Renal cortical epithelial cell (primary cell): Measurements from ENCODE around the gene BTD. TPM values are rescaled to one million over a fixed set of nuclear protein-coding genes. Genes with fewer than 3 reads are reported as not detected.
"Not testable (repeated sequence)": the region's sequence is repeated elsewhere in the genome, so short reads cannot be mapped to it uniquely, and the experiment has no call there.

Experiments
- DNase-seq: peaks from one replicate; pipeline ENCODE4 v3.0.0-alpha.2; 2011; ENCODE audit warnings: low read depth
- total RNA-seq: library from RNA; depleted of rRNA; stranded (reverse); fragments of >200 nt; gene quantifications from 2 replicates; pipeline ENCODE4 v1.2.3, GENCODE V29; 2014

The BTD gene
- total RNA-seq, 1 donor from 2014 or later: 35.7 TPM

DNA sequence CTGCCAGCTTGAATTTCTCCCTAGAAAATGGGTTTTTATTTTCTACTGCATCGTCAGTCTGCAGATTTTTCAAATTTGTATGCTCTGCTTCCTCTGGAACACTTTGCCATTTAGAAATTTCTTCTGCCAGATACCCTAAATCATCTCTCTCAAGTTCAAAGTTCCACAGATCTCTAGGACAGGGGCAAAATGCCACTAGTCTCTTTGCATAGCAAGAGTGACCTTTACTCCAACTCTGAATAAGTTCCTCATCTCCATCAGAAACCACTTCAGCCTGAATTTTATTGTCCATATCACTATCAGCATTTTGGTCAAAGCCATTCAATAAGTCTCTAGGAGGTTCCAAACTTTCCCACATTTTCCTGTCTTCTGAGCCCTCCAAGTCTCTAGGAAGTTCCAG, 3.0 kb downstream of the BTD start:
- DNase-seq: not testable (repeated sequence)

GRCh38 chr3:15606434-15606891, 4.9 kb downstream of the BTD start:
- DNase-seq: peak; percentile 96

DNA sequence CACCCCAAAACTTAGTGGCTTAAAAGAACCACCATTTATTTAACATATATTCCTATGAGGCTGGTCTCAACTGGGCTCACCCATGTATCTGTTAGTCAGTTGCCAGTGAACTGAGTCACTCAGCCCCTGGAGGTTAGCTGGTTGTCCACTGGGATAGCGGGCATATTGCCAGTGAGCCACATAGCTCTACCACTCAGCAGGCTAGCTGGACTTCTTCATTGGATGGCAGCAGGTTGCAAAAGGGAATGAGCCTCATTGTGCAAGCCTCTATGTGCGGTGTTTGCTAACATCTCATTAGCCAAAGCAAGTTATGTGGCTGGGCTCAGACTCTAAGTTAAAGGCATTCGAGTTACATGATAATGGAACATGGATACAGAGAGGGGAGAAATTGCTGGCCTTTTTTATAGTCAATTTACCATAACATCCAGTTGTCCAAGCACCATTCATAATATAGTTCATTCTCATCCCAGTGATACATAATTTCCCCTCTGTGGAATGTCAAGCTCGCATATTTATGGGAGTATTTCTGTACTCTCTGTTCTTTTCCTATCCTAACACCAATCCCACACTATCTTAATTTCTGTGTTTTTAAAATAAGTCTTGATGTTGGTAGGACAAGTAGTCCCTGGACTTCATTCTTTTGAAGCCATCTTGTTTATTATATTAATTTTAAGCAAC, 8.7 kb downstream of the BTD start:
- DNase-seq: peak; percentile 97

- DNase-seq: no peak
These were observed 9.5 kb downstream of the BTD start for GRCh38 chr3:15611018-15611417.

- no peak for DNase-seq
These were observed 10.5 kb downstream of the BTD start for GRCh38 chr3:15612001-15612400.

GRCh38 chr3:15614958-15615357, 13.4 kb downstream of the BTD start:
- no peak for DNase-seq

DNA sequence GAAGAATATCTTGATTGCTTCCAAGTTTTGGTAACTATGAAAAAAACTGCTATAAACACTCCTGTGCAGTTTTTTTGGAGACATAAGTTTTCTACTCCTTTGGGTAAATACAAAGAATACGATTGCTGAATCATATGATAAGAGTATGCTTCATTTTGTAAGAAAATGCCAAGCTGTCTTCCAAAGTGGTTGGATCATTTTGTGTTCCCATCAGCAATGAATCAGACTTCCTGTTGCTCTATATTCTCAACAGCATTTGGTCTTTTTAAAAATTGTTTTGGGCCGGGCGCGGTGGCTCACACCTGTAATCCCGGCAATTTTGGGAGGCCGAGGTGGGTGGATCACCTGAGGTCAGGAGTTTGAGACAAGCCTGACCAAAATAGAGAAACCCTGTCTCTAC, 14.5 kb downstream of the BTD start:
- DNase-seq: no peak

GRCh38 chr3:15619659-15620464, 18.3 kb downstream of the BTD start:
- DNase-seq: not testable (repeated sequence)

DNA sequence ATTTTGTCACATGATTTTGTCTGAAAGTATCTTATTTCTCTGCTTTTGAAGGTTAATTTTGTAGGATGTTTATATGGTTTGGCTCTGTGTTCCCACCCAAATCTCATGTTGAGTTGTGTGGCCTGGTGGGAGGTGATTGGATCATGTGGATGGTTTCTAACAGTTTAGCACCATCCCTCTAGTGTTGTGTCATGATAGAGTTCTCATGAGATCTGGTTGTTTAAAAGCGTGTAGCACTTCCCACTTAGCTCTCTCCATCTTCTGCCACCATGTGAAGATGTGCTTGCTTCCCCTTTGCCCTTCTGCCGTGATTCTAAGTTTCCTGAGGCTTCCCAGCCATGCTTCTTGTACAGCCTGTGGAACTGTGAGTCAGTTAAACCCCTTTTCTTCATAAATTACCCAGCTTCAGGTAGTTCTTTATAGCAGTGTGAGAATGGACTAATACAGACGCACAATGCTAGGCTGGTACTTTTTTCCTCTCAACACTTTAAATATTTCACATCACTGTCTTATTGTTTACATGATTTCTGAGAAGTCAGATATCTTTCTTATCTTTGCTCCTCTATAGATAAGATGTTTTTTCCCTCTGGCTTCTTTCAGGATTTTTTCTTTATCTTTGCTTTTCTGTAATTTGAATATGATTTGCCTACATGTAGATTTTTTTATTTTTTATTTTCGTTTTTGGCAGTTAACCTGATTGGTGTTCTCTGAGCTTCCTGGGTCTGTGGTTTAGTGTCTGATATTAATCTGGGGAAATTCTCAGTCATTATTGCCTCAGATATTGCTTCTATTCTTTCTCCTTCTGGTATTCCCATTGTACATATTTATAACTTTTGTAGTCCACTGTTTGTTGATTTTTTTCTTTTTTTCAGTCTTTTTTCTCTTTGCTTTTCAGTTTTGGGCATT, 22.2 kb downstream of the BTD start:
- no peak for DNase-seq

DNA sequence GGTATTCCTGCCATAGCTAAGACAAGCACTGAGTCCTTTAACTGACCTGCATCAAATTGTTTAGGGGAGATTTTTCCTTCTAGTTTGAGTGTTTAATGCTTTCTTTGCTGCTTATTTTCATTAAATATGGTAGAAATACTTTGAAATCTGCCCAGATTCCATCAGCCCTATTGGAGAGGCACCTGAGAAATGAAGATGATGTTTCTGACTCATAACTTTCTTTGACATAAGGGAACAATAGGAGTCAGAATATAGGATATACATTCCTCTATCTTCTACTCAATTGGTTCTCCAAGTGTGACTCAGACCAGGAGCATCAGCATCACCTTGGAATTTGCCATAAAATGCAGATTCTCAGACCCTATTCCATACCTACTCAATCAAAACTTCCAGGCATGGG, 27.4 kb downstream of the BTD start:
- no peak for DNase-seq

GRCh38 chr3:15629860-15630597, 28.5 kb downstream of the BTD start:
- DNase-seq: peak; percentile 85

DNA sequence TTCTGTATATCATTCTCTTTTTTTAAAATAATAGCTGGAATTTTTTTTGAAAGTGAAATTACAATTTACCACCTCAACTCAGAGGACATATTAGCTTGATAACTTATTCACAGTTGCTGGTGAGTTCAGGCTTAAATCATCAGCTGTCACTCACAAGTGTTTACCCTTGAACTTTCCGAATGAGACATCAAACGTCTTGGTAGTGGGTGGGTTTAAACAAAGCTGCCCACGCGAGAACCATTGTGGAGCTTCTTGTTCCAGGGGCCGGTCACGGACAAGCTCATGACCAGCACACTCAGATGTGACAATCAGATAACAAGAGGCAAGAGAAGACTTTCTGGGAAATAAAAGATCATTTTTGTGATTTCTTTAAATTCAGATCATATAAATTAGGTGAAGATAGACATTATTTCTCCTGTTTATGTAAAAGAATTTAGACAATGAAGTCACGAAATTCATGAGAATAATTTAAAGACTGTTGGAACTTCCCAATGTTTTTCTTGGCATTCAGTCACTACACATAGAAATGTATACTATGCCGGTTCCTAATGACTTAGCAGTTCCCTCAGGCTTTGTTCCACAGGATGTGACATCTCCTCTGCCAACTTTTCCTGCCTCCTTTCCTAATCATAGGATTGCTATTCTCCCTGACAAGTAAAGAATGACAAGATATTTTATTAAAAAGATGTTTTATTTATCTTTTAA, 29.3 kb downstream of the BTD start:
- peak; percentile 80 for DNase-seq

DNA sequence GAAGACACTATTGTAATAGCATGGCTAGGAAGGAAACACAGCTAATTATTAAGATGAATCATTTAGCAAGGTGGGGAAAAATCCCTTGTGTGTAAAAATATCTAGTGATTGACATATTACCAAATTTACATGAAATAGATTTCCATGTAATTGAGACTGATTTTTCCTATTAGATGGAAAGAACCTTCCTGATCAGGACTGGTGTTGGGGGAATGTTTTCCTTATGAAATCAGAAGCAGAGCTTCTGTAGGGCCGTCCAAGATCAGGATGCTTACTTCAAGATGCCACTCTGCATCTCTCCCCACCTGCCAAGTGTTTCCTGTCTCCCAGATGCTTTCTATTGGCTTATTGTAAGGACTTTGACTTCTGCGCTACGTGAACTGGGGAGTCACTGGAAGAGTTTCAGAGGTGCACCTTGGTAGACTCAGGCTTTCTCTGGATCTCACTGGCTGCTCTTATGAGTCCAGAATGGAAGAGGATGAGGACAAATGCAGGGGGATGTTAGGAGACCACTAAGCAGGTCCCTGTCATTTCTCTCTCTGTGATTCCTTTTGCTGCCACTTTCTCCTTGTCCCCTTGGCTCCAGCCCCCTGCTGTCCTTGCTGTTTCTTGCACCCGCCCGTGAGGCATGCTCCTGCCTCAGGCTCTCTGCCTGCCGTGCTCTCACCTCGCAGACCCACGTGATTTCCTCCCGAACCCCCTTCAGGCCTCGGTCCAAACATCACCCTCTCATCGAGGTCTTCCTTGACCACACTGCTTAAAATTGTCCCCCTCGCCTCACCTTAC, 30.1 kb downstream of the BTD start:
- DNase-seq: no peak

DNA sequence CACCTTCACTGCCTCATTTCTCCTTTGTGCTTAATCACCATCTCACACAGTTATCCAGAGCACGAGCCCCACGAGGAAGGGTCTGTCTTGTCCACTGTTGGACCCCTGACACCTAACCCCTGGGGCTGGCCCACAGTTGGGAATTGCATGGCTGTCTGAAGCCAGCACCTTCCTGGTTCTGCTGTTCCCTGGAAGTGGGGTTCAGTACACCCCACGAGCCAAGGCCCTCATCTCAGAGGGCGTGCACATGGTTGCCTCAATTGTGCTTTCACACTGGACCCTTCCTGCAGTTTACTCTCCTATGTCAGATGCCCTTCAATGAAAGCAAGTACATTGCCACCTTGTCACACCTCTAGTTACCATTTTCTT, 30.7 kb downstream of the BTD start:
- DNase-seq: no peak

- peak; percentile 54 for DNase-seq
These were observed 31.6 kb downstream of the BTD start for GRCh38 chr3:15633159-15633558.

DNA sequence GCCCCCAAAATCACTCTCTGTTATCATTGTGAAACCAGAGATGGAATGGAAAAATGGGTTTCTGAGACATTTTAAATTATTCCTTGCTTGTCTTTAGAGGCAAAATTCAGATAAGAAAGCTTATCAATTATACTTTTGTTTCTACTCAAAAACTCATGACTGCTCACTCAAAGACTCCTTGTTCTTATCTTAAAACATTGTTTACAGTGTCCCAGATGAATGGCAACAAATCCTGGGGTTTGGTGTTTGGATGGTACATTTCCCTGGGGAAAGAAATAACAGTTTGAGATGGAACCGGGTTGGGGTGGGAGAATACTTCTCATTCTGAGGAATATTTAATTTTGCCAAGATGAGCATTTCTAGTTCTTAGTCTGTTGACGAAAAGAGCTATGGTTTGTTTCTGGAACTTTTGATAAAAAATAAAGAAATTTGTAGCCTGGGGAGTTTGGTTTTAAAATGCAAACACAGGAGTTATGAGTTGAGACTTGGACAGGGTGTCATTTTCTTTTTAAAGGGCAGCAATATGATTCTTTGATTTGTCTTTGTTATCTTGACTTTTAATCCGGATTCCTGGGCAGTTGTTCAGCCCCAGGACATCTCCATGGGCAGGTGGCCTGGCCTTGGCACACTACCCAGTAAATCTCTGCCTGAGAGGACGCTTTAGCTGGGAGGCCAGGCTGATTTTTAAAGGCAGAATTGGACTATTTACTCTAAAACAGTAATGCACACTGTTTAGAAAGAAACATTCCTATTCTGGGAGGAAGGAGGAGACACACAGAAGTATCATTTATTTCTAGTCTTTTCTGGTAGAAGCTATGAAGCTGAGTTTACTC, 32.4 kb downstream of the BTD start:
- no peak for DNase-seq

- no peak for DNase-seq
These were observed 33.1 kb downstream of the BTD start for GRCh38 chr3:15634671-15635070.

GRCh38 chr3:15635121-15635661, 33.6 kb downstream of the BTD start:
- peak; percentile 84 for DNase-seq
